AG10803 (cell line): ENCODE measurements around the gene S100A6.
"Not testable (repeated sequence)": the region's sequence is repeated elsewhere in the genome, so short reads cannot be mapped to it uniquely, and the experiment has no call there.

Experiments used
- DNase-seq: peaks from one replicate; pipeline ENCODE4 v3.0.0; 2010; ENCODE audit warnings: low read depth
- H3K4me3 ChIP-seq: 2 replicates; pipeline ENCODE4 v1.5.1; 2011; ENCODE audit warnings: mild to moderate bottlenecking, low read length, control low read depth
- CTCF ChIP-seq: conservative IDR thresholded peaks from 2 replicates; pipeline ENCODE4 v1.5.1; 2011; ENCODE audit warnings: mild to moderate bottlenecking, low read length, control low read depth, inconsistent platforms

S100A6 gene

GRCh38 chr1:153568367-153569099, 32.7 kb upstream of the S100A6 start:
- DNase-seq: peak; percentile 81
- peak overlapping the region; percentile 49 for H3K4me3 ChIP-seq
- TF ChIP-seq CTCF: peak; percentile 95

GRCh38 chr1:153567621-153568366, 32.0 kb upstream of the S100A6 start:
- DNase-seq: peak; percentile 28
- H3K4me3 ChIP-seq: peak overlapping the region; percentile 49
- no peak for TF ChIP-seq CTCF

- TF ChIP-seq CTCF: no peak
- peak overlapping the region; percentile 40 for H3K4me3 ChIP-seq
- peak; percentile 99 for DNase-seq
Observed at GRCh38 chr1:153566414-153567371, 30.9 kb upstream of the S100A6 start.

- no peak for TF ChIP-seq CTCF
- H3K4me3 ChIP-seq: peak within 1 kb of the TSS; percentile 40
- DNase-seq: peak; percentile 95
Observed at GRCh38 chr1:153565529-153566374, 30.0 kb upstream of the S100A6 start, which contains the start of gene S100A2. Gene S100A2 (minus strand): TSS chr1:153565844. CDS start chr1:153563877, 1,967 bp downstream.

- H3K4me3 ChIP-seq: no peak overlapping the region
- DNase-seq: no peak
- no peak for TF ChIP-seq CTCF
Observed at GRCh38 chr1:153563991-153564390, 28.2 kb upstream of the S100A6 start.

GRCh38 chr1:153563483-153563901, 27.7 kb upstream of the S100A6 start:
- H3K4me3 ChIP-seq: no peak overlapping the region
- no peak for DNase-seq

GRCh38 chr1:153562021-153562420, 26.2 kb upstream of the S100A6 start:
- not testable (repeated sequence) for H3K4me3 ChIP-seq, DNase-seq

More at GRCh38 chr1:153563483-153563901, 27.7 kb upstream of the S100A6 start:
- TF ChIP-seq CTCF: no peak
